Measurements from ENCODE around the gene ODAD2. TPM values are rescaled to one million over a fixed set of nuclear protein-coding genes. Genes with fewer than 3 reads are reported as not detected.

The ODAD2 gene
- total RNA-seq, 1 experiment from 2014 or later, result 4.1 TPM

GRCh38 chr10:27826369-27826768 lies 172.5 kb downstream of the ODAD2 start (continued):
- no peak for TF ChIP-seq NR2C2 (CRISPR knock-in tag; IDR thresholded peaks at IDR 0.05)
- TF ChIP-seq USF1 (CRISPR knock-in tag; IDR thresholded peaks at IDR 0.05), result no peak
- no peak for TF ChIP-seq CREM (CRISPR knock-in tag; IDR thresholded peaks at IDR 0.05)
- TF ChIP-seq SMAD4 (CRISPR knock-in tag; IDR thresholded peaks at IDR 0.05), result no peak
- TF ChIP-seq ATF1 (CRISPR knock-in tag; IDR thresholded peaks at IDR 0.05), result no peak

GRCh38 chr10:27822301-27822700 lies 176.6 kb downstream of the ODAD2 start:
- H3K9me3 Mint-ChIP-seq, result no peaks in the 10 kb centered on the region
- CTCF ChIA-PET, result no interaction called here
- POLR2A ChIA-PET, result no interaction called here
- no peaks in the 10 kb centered on the region for H3K36me3 Mint-ChIP-seq
- H3K4me1 Mint-ChIP-seq, result no peaks in the 10 kb centered on the region
- no peak for TF ChIP-seq MLX (CRISPR knock-in tag; IDR thresholded peaks at IDR 0.05)
- no peak for TF ChIP-seq ZNF263 (CRISPR knock-in tag; IDR thresholded peaks at IDR 0.05; ENCODE audit: low read depth)
- no peaks in the 10 kb centered on the region for H3K27me3 Mint-ChIP-seq (ENCODE audit: low read depth)
- no peak overlapping the region for H3K27ac Mint-ChIP-seq
- H3K4me3 Mint-ChIP-seq, result no peak overlapping the region
- ATAC-seq (no peak), DNase-seq (ENCODE audit: low spot score) (no peak)

GRCh38 chr10:27820637-27821036 lies 178.2 kb downstream of the ODAD2 start:
- Mint-ChIP-seq H3K9me3 (no peaks in the 10 kb centered on the region), H3K4me1 (no peaks in the 10 kb centered on the region), H3K27ac (no peak overlapping the region), H3K4me3 (no peak overlapping the region), H3K36me3 (no peaks in the 10 kb centered on the region), H3K27me3 (ENCODE audit: low read depth) (no peaks in the 10 kb centered on the region)
- no peak for TF ChIP-seq ETV6 (CRISPR knock-in tag; IDR thresholded peaks at IDR 0.05)
- CTCF ChIA-PET, result no interaction called here
- no peak for ATAC-seq
- no peak for DNase-seq (ENCODE audit: low spot score)
- POLR2A ChIA-PET, result no interaction called here

- Mint-ChIP-seq H3K27me3 (ENCODE audit: low read depth) (no peaks in the 10 kb centered on the region), H3K4me3 (no peak overlapping the region), H3K4me1 (no peaks in the 10 kb centered on the region), H3K27ac (no peak overlapping the region), H3K36me3 (no peaks in the 10 kb centered on the region), H3K9me3 (no peaks in the 10 kb centered on the region)
- POLR2A ChIA-PET, result interaction anchor here (0.6 kb wide), 1 partner anchor 45 kb away, joined by 3 read pairs; no protein-coding TSS in a partner anchor
- DNase-seq (ENCODE audit: low spot score) (no peak), ATAC-seq (no peak)
- TF ChIP-seq CREM (CRISPR knock-in tag; IDR thresholded peaks at IDR 0.05) (no peak), ZNF512 (CRISPR knock-in tag; IDR thresholded peaks at IDR 0.05; ENCODE audit: borderline replicate concordance) (no peak)
- CTCF ChIA-PET, result no interaction called here
Observed at GRCh38 chr10:27819781-27820531, 178.9 kb downstream of the ODAD2 start.

- Mint-ChIP-seq H3K27ac (no peak overlapping the region), H3K4me1 (no peaks in the 10 kb centered on the region), H3K9me3 (no peaks in the 10 kb centered on the region), H3K4me3 (no peak overlapping the region), H3K36me3 (no peaks in the 10 kb centered on the region), H3K27me3 (ENCODE audit: low read depth) (no peaks in the 10 kb centered on the region)
- ATAC-seq, result no peak
- no peak for TF ChIP-seq GABPB1 (CRISPR knock-in tag; IDR thresholded peaks at IDR 0.05)
- no peak for TF ChIP-seq ZBTB21 (CRISPR knock-in tag; IDR thresholded peaks at IDR 0.05; ENCODE audit: borderline replicate concordance)
- no peak for TF ChIP-seq E2F4 (CRISPR knock-in tag; IDR thresholded peaks at IDR 0.05; ENCODE audit: borderline replicate concordance, low read depth)
- TF ChIP-seq ZSCAN18 (CRISPR knock-in tag; IDR thresholded peaks at IDR 0.05), result no peak
- TF ChIP-seq CREB1 (CRISPR knock-in tag; IDR thresholded peaks at IDR 0.05), result no peak
- no peak for TF ChIP-seq ZNF263 (CRISPR knock-in tag; IDR thresholded peaks at IDR 0.05; ENCODE audit: low read depth)
- DNase-seq (ENCODE audit: low spot score), result no peak
- ChIA-PET POLR2A (no interaction called here), CTCF (no interaction called here)
Observed at GRCh38 chr10:27816320-27816719, 182.6 kb downstream of the ODAD2 start.

All from WTC11 (cell line).